K562 (cell line): ENCODE measurements around the gene ARSA. TPM values are rescaled to one million over a fixed set of nuclear protein-coding genes. Genes with fewer than 3 reads are reported as not detected.

ENCODE experiments used
- ATAC-seq: fragments of 200-7000 bp; cut with Tn5 transposase; 3 replicates; pipeline ENCODE4 v1.9.1; 2020; ENCODE audit warnings: moderate library complexity
- BruUV-seq: library from RNA; stranded (reverse); fragments of 400-500 nt; replicated peaks from 2 replicates; lab custom pipeline; 2021; lab: Mats Ljungman, UMichigan
- CTCF ChIA-PET: fragments of 300-600 bp; formaldehyde crosslinking; extraction: SDS; loops from one replicate; lab custom pipeline; 2021; ENCODE audit warnings: low intra/inter-chr PET ratio; lab: Yijun Ruan, JAX
- POLR2A ChIA-PET: fragments of 300-600, 350-650 bp; sonication (Branson Sonifier 250); formaldehyde crosslinking; extraction: SDS; loops from one replicate; lab custom pipeline; 2021; ENCODE audit warnings: antibody characterized with exemption, inconsistent platforms; lab: Yijun Ruan, JAX
- DNase-seq, 4 experiments: peaks; one replicate each; pipeline versions ENCODE4 v3.0.0 to v3.0.0-alpha.2; 2011 to 2018; ENCODE audit warnings: low spot score in 3 of 4, mixed read lengths in 3 of 4; ENCODE audit errors: extremely low read depth in 1 of 4
- FAIRE-seq: peaks from 2 replicates; lab custom pipeline; 2011; peaks lifted over from hg19 to GRCh38; lab: Jason Lieb, UNC
- H2AFZ ChIP-seq: 2 replicates; pipeline ENCODE4 v1.6.0; 2011; ENCODE audit warnings: low read depth, low read length, control low read depth, inconsistent platforms
- H3K27ac ChIP-seq: fragments of 200-600 bp; 3 replicates; pipeline ENCODE4 v1.8.0; 2011; ENCODE audit warnings: low read depth, mild to moderate bottlenecking, control low read depth, inconsistent platforms, low read length, moderate library complexity, mixed read lengths; ENCODE audit errors: extremely low read depth
- H3K27me3 ChIP-seq, 2 experiments: fragments of 300-600 bp in 1 of 2; 2 replicates in 1 of 2; 3 replicates in 1 of 2; pipeline versions ENCODE4 v1.6.0 to v1.8.0; 2011; ENCODE audit warnings: inconsistent platforms in 2 of 2, low read length in 2 of 2, mild to moderate bottlenecking in 1 of 2, mixed read lengths in 1 of 2, moderate library complexity in 1 of 2; ENCODE audit not compliant: control insufficient read depth in 2 of 2, insufficient read depth in 2 of 2
- H3K36me3 ChIP-seq: fragments of 300-600 bp; 3 replicates; pipeline ENCODE4 v1.8.0; 2011; ENCODE audit warnings: mild to moderate bottlenecking, low read length, inconsistent platforms; ENCODE audit not compliant: control insufficient read depth, insufficient read depth
- H3K4me1 ChIP-seq, 2 experiments: fragments of 200-600 bp in 1 of 2; replicated peaks in 1 of 2; 2 replicates in 1 of 2; 3 replicates in 1 of 2; pipeline versions ENCODE4 v1.5.1 to v1.8.0; 2011; ENCODE audit warnings: inconsistent platforms in 2 of 2, low read length in 2 of 2, mild to moderate bottlenecking in 1 of 2, mixed read lengths in 1 of 2, moderate library complexity in 1 of 2; ENCODE audit not compliant: control insufficient read depth in 2 of 2, insufficient read depth in 2 of 2
- H3K4me2 ChIP-seq: 2 replicates; pipeline ENCODE4 v1.6.1; 2011; ENCODE audit warnings: low read length, control low read depth, inconsistent platforms, mixed read lengths; ENCODE audit not compliant: insufficient read depth
- H3K4me3 ChIP-seq: fragments of 200-600 bp; sonication (generic), shearing (Covaris generic); 2 replicates; pipeline ENCODE4 v1.5.1; 2016; ENCODE audit warnings: control low read depth, inconsistent platforms
- H3K79me2 ChIP-seq: fragments of 200-600 bp; 3 replicates; pipeline ENCODE4 v1.8.0; 2011; ENCODE audit warnings: low read length, inconsistent platforms; ENCODE audit not compliant: control insufficient read depth, insufficient read depth
- H3K9ac ChIP-seq, 2 experiments: 2 replicates each; pipeline versions ENCODE4 v1.6.0 to v1.6.1; 2011; ENCODE audit warnings: low read depth in 2 of 2, low read length in 2 of 2, control low read depth in 1 of 2, inconsistent platforms in 1 of 2, mild to moderate bottlenecking in 1 of 2, mixed read lengths in 1 of 2; ENCODE audit not compliant: insufficient read depth in 1 of 2
- H3K9me1 ChIP-seq: one replicate; pipeline ENCODE4 v1.6.0; 2011; ENCODE audit warnings: inconsistent platforms, mild to moderate bottlenecking, low read length, moderate library complexity; ENCODE audit not compliant: control insufficient read depth, insufficient read depth
- H3K9me3 ChIP-seq: replicated peaks from 2 replicates; pipeline ENCODE4 v1.5.1; 2011; ENCODE audit warnings: low read depth, low read length, inconsistent platforms; ENCODE audit not compliant: control insufficient read depth, insufficient read depth
- H4K20me1 ChIP-seq: replicated peaks from 2 replicates; pipeline ENCODE4 v1.6.1; 2011; ENCODE audit warnings: low read length, inconsistent platforms, mixed read lengths; ENCODE audit not compliant: control insufficient read depth, insufficient read depth
- ATF4 ChIP-seq: fragments of 450-650 bp; formaldehyde crosslinking; IDR thresholded peaks from 2 replicates; pipeline ENCODE4 v1.4.0; 2022; ENCODE audit warnings: mild to moderate bottlenecking, moderate library complexity
- BDP1 ChIP-seq: IDR thresholded peaks from 3 replicates; pipeline ENCODE4 v1.6.1; 2011; ENCODE audit not compliant: insufficient read length, insufficient read depth
- BRCA1 ChIP-seq, 2 experiments: fragments of 450-650 bp in 1 of 2; sonication (generic) in 1 of 2; formaldehyde crosslinking in 1 of 2; IDR thresholded peaks; 2 replicates each; pipeline versions ENCODE4 v1.5.0 to v1.6.1; 2017 to 2020; ENCODE audit warnings: mild to moderate bottlenecking in 1 of 2, missing genetic modification reagents in 1 of 2
- CBX3 ChIP-seq, 2 experiments: IDR thresholded peaks; 1 replicate in 1 of 2; 2 replicates in 1 of 2; pipeline ENCODE4 v1.6.1; 2012; ENCODE audit warnings: inconsistent platforms in 2 of 2, low read length in 2 of 2, borderline replicate concordance in 1 of 2, control low read depth in 1 of 2
- FUS ChIP-seq: fragments of 200-400 bp; formaldehyde crosslinking; optimal IDR thresholded peaks from 2 replicates; pipeline ENCODE3; 2017; ENCODE audit warnings: low read depth, low read length
- HIVEP1 ChIP-seq: fragments of 250-450 bp; sonication (Bioruptor Pico); IDR thresholded peaks from 2 replicates; pipeline ENCODE4 v1.4.0; 2020; ENCODE audit warnings: mild to moderate bottlenecking
- NCOA6 ChIP-seq: fragments of 450-650 bp; IDR thresholded peaks from 2 replicates; pipeline ENCODE4 v1.6.1; 2017; ENCODE audit warnings: mild to moderate bottlenecking
- PCBP1 ChIP-seq: fragments of 200-400 bp; formaldehyde crosslinking; IDR thresholded peaks from 2 replicates; pipeline ENCODE4 v1.6.1; 2018; ENCODE audit warnings: mild to moderate bottlenecking, low read depth, low read length; ENCODE audit not compliant: poor library complexity, severe bottlenecking
- PHF20 ChIP-seq: fragments of 450-650 bp; IDR thresholded peaks from 2 replicates; pipeline ENCODE4 v1.6.1; 2018; ENCODE audit not compliant: partially characterized antibody
- POLR3G ChIP-seq: IDR thresholded peaks from 2 replicates; pipeline ENCODE4 v1.6.1; 2011; ENCODE audit not compliant: insufficient read length, insufficient replicate concordance; ENCODE audit errors: extremely low read depth
- RBM17 ChIP-seq: fragments of 200-400 bp; formaldehyde crosslinking; IDR thresholded peaks from 2 replicates; pipeline ENCODE4 v1.6.1; 2017; ENCODE audit warnings: low read depth, mild to moderate bottlenecking, low read length, borderline replicate concordance
- RFX7 ChIP-seq: fragments of 250-450 bp; sonication (Bioruptor Pico); IDR thresholded peaks from 2 replicates; pipeline ENCODE4 v1.5.1; 2021; ENCODE audit warnings: mild to moderate bottlenecking
- RNF219 ChIP-seq: fragments of 250-450 bp; sonication (Bioruptor Pico); IDR thresholded peaks from 2 replicates; pipeline ENCODE4 v1.5.0; 2022; ENCODE audit warnings: mild to moderate bottlenecking
- SIN3B ChIP-seq: fragments of 450-650 bp; IDR thresholded peaks from 2 replicates; pipeline ENCODE4 v1.6.1; 2017; ENCODE audit warnings: low read depth, mild to moderate bottlenecking, moderate library complexity
- TRIM28 ChIP-seq: fragments of 450-650 bp; IDR thresholded peaks from 2 replicates; pipeline ENCODE4 v1.6.1; 2017
- ZNF217 ChIP-seq: sonication (generic); formaldehyde crosslinking; IDR thresholded peaks from 2 replicates; pipeline ENCODE4 v1.8.0; 2022; ENCODE audit warnings: mild to moderate bottlenecking, missing genetic modification reagents
- ZNF449 ChIP-seq: fragments of 250-450 bp; sonication (Bioruptor Pico); IDR thresholded peaks from 2 replicates; pipeline ENCODE4 v1.8.0; 2022; ENCODE audit warnings: moderate library complexity, mild to moderate bottlenecking, inconsistent platforms
- ZNF707 ChIP-seq: fragments of 250-450 bp; sonication (Bioruptor Pico); conservative IDR thresholded peaks from 2 replicates; pipeline ENCODE4 v1.8.0; 2022; ENCODE audit warnings: inconsistent platforms, mild to moderate bottlenecking, moderate library complexity
- WGBS: fragments of 100-300 bp; shearing (Covaris generic); methylation state at CpG from one replicate; pipeline ENCODE4 v1.1.6; 2016; ENCODE audit warnings: low coverage, mixed read lengths; ENCODE audit not compliant: insufficient coverage; ENCODE audit errors: missing lambda C conversion rate; 5-methylcytosine and 5-hydroxymethylcytosine counted together
- in situ Hi-C: fragments of 300-500 bp; cut with MboI; formaldehyde crosslinking; loops from 4 replicates; pipeline ENCODE4 v1.15.0; 2018; ENCODE audit warnings: inconsistent platforms, mixed read lengths
- intact Hi-C: fragments of 100-400 bp; cut with micrococcal nuclease; formaldehyde crosslinking; loops from 2 replicates; pipeline ENCODE4 v1.14.2; 2022
- polyA plus RNA-seq, 8 experiments: library from polyadenylated mRNA; depleted of rRNA in 4 of 8; stranded (reverse) in 5 of 8; unstranded in 3 of 8; fragments of >200 nt; fragmentation: Nextera tagmentation in 2 of 8; fragmentation: Illumina TruSeq in 1 of 8; extraction: Ambion mirVana in 2 of 8; extraction: Trizol in 1 of 8; gene quantifications; 2 replicates each; pipeline versions ENCODE4 v1.2.1 to v1.2.3, GENCODE V29; 2011 to 2014; ENCODE audit warnings: inconsistent platforms in 1 of 8, missing spikeins in 1 of 8
- total RNA-seq, 7 experiments: library from RNA; depleted of rRNA in 6 of 7; stranded (reverse); fragments of >200 nt in 6 of 7; fragmentation: Illumina TruSeq in 2 of 7; extraction: Trizol in 2 of 7; gene quantifications; 2 replicates each; pipeline versions ENCODE4 v1.2.1 to v1.2.3, GENCODE V29; 2011 to 2021; ENCODE audit warnings: low replicate concordance in 1 of 7

ARSA gene
- total and polyA plus RNA-seq, 9 of the 15 experiments (the other 6 are each of a cell fraction or from before 2014, with no cell fraction given), result 0.32 to 10.9 (median 1.8) TPM; not detected in 1

- TF ChIP-seq ATF4 (no peak), POLR3G (no peak), NCOA6 (no peak), SIN3B (no peak), ZNF707 (CRISPR knock-in tag) (no peak), FUS (no peak), PCBP1 (no peak), BDP1 (no peak), HIVEP1 (CRISPR knock-in tag) (no peak)
These were observed 15.8 kb downstream of the ARSA start (continued) for GRCh38 chr22:50612168-50612527.

GRCh38 chr22:50611341-50612060 lies 16.5 kb downstream of the ARSA start:
- in situ Hi-C loops, result loop anchor here (5.0 kb wide), 1 partner anchor 34 kb away; the partner anchor contains the start of gene CPT1B
- no peak for FAIRE-seq
- no peak for TF ChIP-seq RNF219 (CRISPR knock-in tag)
- no peak for TF ChIP-seq ZNF449 (CRISPR knock-in tag)
- no peak for TF ChIP-seq PHF20
- TF ChIP-seq TRIM28, result no peak
- TF ChIP-seq RBM17, result no peak
- TF ChIP-seq ZNF217 (CRISPR knock-in tag), result no peak
- no peak for TF ChIP-seq BRCA1 (IDR thresholded peaks at IDR 0.05)
- TF ChIP-seq BRCA1 (CRISPR knock-in tag; IDR thresholded peaks at IDR 0.05), result no peak
- TF ChIP-seq RFX7 (CRISPR knock-in tag), result no peak
- TF ChIP-seq CBX3 (IDR thresholded peaks at IDR 0.05; ENCODE audit: borderline replicate concordance in 1 of 2, low read length in 2 of 2), result no peak

More at GRCh38 chr22:50611341-50612060, 16.5 kb downstream of the ARSA start:
- H3K4me2 ChIP-seq, result no peak overlapping the region
- ChIA-PET CTCF (no interaction called here), POLR2A (no interaction called here)
- H3K79me2 ChIP-seq, result no peaks in the 10 kb centered on the region
- H3K36me3 ChIP-seq, result no peaks in the 10 kb centered on the region
- H3K27me3 ChIP-seq, result peaks cover 18 to 50% of the 10 kb centered on the region in 2 experiments; a peak in 4 of 5 replicates
- H3K9ac ChIP-seq, result no peak overlapping the region
- no peak overlapping the region for H2AFZ ChIP-seq
- DNase-seq, result no peak
- no peaks in the 10 kb centered on the region for H3K9me1 ChIP-seq
- intact Hi-C loops, result no loop called here
- ATAC-seq, result no peak
- no peaks in the 10 kb centered on the region for H3K9me3 ChIP-seq
- H3K27ac ChIP-seq, result no peak overlapping the region
- H3K4me3 ChIP-seq, result no peak overlapping the region
- H4K20me1 ChIP-seq, result no peaks in the 10 kb centered on the region
- no TSS peak for BruUV-seq
- H3K4me1 ChIP-seq, result peaks cover 13 to 15% of the 10 kb centered on the region in 2 experiments; a peak in 4 of 5 replicates
- WGBS, result 8% methylated on average over 12 of the region's 26 CpGs
